GM23338 (cell line): ENCODE data around the gene IBTK.

Experiments used
- CTCF ChIP-seq, 2 experiments: fragments of 200-600 bp in 1 of 2; sonication (generic) in 1 of 2; conservative IDR thresholded peaks; 2 replicates each; pipeline versions ENCODE4 v1.5.1 to v1.6.1; 2016 to 2017; ENCODE audit warnings: antibody characterized with exemption in 2 of 2, low read depth in 2 of 2, mild to moderate bottlenecking in 2 of 2, moderate library complexity in 1 of 2
- EZH2 ChIP-seq: fragments of 200-600 bp; sonication (generic); IDR thresholded peaks from one replicate; pipeline ENCODE4 v1.8.0; 2017; ENCODE audit warnings: antibody characterized with exemption, mild to moderate bottlenecking, low read depth; ENCODE audit not compliant: unreplicated experiment
- JUNB ChIP-seq: IDR thresholded peaks from one replicate; pipeline ENCODE4 v1.6.1; 2016; ENCODE audit warnings: antibody characterized with exemption; ENCODE audit not compliant: unreplicated experiment
- POLR2AphosphoS5 ChIP-seq: IDR thresholded peaks from 2 replicates; pipeline ENCODE4 v1.6.1; 2016; ENCODE audit warnings: antibody characterized with exemption, low read depth
- REST ChIP-seq: IDR thresholded peaks from one replicate; pipeline ENCODE4 v1.6.1; 2018; ENCODE audit warnings: antibody characterized with exemption; ENCODE audit not compliant: unreplicated experiment

DNA sequence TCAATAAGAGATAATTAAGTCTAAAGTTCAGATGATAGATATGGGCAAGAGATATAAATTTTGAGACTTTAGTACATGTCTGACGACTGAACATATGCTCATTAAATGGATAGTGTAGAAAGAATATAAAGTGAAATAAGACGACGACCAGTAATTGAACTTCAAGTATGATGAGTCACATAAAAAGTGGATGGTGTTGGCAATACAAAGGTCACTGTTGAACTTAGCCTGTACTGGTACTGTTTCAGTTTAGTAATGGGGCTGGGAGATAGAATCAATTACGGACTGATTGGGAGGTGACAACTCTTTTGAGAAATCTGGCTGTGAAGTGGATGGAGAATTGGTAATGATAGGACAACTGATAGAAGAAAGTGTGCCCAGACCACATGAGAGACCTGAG lies 68.1 kb downstream of the IBTK start:
- TF ChIP-seq CTCF (conservative IDR thresholded peaks at IDR 0.05; ENCODE audit: low read depth in 2 of 2) (no peak), POLR2AphosphoS5 (no peak), JUNB (no peak), REST (no peak), EZH2 (no peak)
